Kasumi-1 (cell line): ENCODE measurements around the gene INPP5E.

ENCODE experiments used
- DNase-seq, 2 experiments: peaks; one replicate each; lab custom pipeline; 2025; lab: John Stamatoyannopoulos, UW

Gene INPP5E

GRCh38 chr9:136439481-136440408, at the start of gene INPP5E:
TSS of gene INPP5E (minus strand) at chr9:136439845. CDS start at chr9:136439419, 426 bp downstream.
- DNase-seq, result peak; percentile 22 to 28

- peak in 1 of 2 experiments; percentile 8 for DNase-seq
Measured at GRCh38 chr9:136488247-136489214, 48.9 kb upstream of the INPP5E start.

- DNase-seq, result no peak
Measured at GRCh38 chr9:136487672-136488071, 48.0 kb upstream of the INPP5E start.

GRCh38 chr9:136486823-136487620, 47.4 kb upstream of the INPP5E start:
- no peak for DNase-seq

- DNase-seq, result no peak
Measured at GRCh38 chr9:136486131-136486530, 46.5 kb upstream of the INPP5E start.

GRCh38 chr9:136485049-136486045, 45.7 kb upstream of the INPP5E start:
- DNase-seq, result peak; percentile 71 to 84

- DNase-seq, result no peak
Measured at GRCh38 chr9:136484153-136485048, 44.8 kb upstream of the INPP5E start.

GRCh38 chr9:136483589-136484152, 44.0 kb upstream of the INPP5E start:
- peak; percentile 72 to 75 for DNase-seq

GRCh38 chr9:136482793-136483588, 43.3 kb upstream of the INPP5E start, which contains the start of gene SEC16A:
TSS of gene SEC16A (minus strand) at chr9:136483040. CDS start at chr9:136477615, 5,425 bp downstream.
- peak; percentile 93 to 98 for DNase-seq

GRCh38 chr9:136482046-136482792, 42.6 kb upstream of the INPP5E start:
- DNase-seq, result peak; percentile 27 to 46

GRCh38 chr9:136481558-136481957, 41.9 kb upstream of the INPP5E start:
- DNase-seq, result no peak

GRCh38 chr9:136476369-136477150, 36.9 kb upstream of the INPP5E start:
- DNase-seq, result no peak

- no peak for DNase-seq
Measured at GRCh38 chr9:136474974-136475865, 35.6 kb upstream of the INPP5E start.

- DNase-seq, result no peak
Measured at GRCh38 chr9:136474021-136474640, 34.5 kb upstream of the INPP5E start.

GRCh38 chr9:136473354-136473721, 33.7 kb upstream of the INPP5E start:
- no peak for DNase-seq
